Uterus (tissue), 2 donors: ENCODE data around the gene NRG3.

ENCODE experiments used
- CTCF ChIP-seq, 4 experiments: fragments of 200-600 bp in 2 of 4; fragments of 450-650 bp in 2 of 4; sonication (generic) in 2 of 4; IDR thresholded peaks; one replicate each; pipeline ENCODE4 v1.5.1; 2016 to 2019; ENCODE audit warnings: antibody characterized with exemption in 4 of 4, mild to moderate bottlenecking in 2 of 4, moderate library complexity in 1 of 4
- POLR2A ChIP-seq, 2 donors: fragments of 450-650 bp; IDR thresholded peaks; one replicate each; pipeline ENCODE4 v1.6.1; 2016; ENCODE audit warnings: antibody characterized with exemption in 2 of 2, mild to moderate bottlenecking in 1 of 2, moderate library complexity in 1 of 2

GRCh38 chr10:81848931-81849330 is 26.1 kb upstream of the NRG3 start:
- TF ChIP-seq POLR2A (IDR thresholded peaks at IDR 0.05) (no peak), CTCF (IDR thresholded peaks at IDR 0.05) (no peak)
